22Rv1 (cell line): ENCODE results near the gene ANGPTL1.

ENCODE experiments used
- H3K27ac ChIP-seq: fragments of 450-650 bp; 2 replicates; pipeline ENCODE4 v1.5.1; 2017
- CTCF ChIP-seq: fragments of 450-650 bp; IDR thresholded peaks from 2 replicates; pipeline ENCODE4 v1.5.1; 2017; ENCODE audit warnings: mild to moderate bottlenecking
- ZFX ChIP-seq: fragments of 450-650 bp; IDR thresholded peaks from 2 replicates; pipeline ENCODE4 v1.6.1; 2017; ENCODE audit warnings: antibody characterized with exemption, borderline replicate concordance

ANGPTL1 gene

GRCh38 chr1:178870944-178871343, at the start of gene ANGPTL1:
TSS of gene ANGPTL1 (minus strand) at chr1:178871077. CDS start at chr1:178865776, 5,301 bp downstream.
- H3K27ac ChIP-seq = peak within 1 kb of the TSS; percentile 6
- TF ChIP-seq ZFX (no peak), CTCF (no peak)

- no peak overlapping the region for H3K27ac ChIP-seq
- no peak for TF ChIP-seq ZFX
- no peak for TF ChIP-seq CTCF
Observed at GRCh38 chr1:178919581-178919980, 48.7 kb upstream of the ANGPTL1 start.

- no peak overlapping the region for H3K27ac ChIP-seq
- no peak for TF ChIP-seq ZFX
- TF ChIP-seq CTCF = no peak
Observed at GRCh38 chr1:178918955-178919354, 48.1 kb upstream of the ANGPTL1 start.

- H3K27ac ChIP-seq = no peak overlapping the region
- TF ChIP-seq ZFX (no peak), CTCF (no peak)
Observed at GRCh38 chr1:178918308-178918707, 47.4 kb upstream of the ANGPTL1 start.

- no peak overlapping the region for H3K27ac ChIP-seq
- TF ChIP-seq CTCF (no peak), ZFX (no peak)
Observed at GRCh38 chr1:178916448-178917174, 45.7 kb upstream of the ANGPTL1 start.

- no peak for TF ChIP-seq ZFX
- no peak for TF ChIP-seq CTCF
- H3K27ac ChIP-seq = no peak overlapping the region
Observed at GRCh38 chr1:178912597-178912996, 41.7 kb upstream of the ANGPTL1 start.

- TF ChIP-seq ZFX (no peak), CTCF (no peak)
- no peak overlapping the region for H3K27ac ChIP-seq
Observed at GRCh38 chr1:178910023-178910422, 39.1 kb upstream of the ANGPTL1 start.
